NCI-H82 (cell line): ENCODE results near the gene CERS3.
A peak's percentile ranks its signal among the peaks of the same experiment; 100 is the strongest.

Source experiments
- DNase-seq: peaks from one replicate; lab custom pipeline; 2025; lab: John Stamatoyannopoulos, UW

The CERS3 gene

DNA sequence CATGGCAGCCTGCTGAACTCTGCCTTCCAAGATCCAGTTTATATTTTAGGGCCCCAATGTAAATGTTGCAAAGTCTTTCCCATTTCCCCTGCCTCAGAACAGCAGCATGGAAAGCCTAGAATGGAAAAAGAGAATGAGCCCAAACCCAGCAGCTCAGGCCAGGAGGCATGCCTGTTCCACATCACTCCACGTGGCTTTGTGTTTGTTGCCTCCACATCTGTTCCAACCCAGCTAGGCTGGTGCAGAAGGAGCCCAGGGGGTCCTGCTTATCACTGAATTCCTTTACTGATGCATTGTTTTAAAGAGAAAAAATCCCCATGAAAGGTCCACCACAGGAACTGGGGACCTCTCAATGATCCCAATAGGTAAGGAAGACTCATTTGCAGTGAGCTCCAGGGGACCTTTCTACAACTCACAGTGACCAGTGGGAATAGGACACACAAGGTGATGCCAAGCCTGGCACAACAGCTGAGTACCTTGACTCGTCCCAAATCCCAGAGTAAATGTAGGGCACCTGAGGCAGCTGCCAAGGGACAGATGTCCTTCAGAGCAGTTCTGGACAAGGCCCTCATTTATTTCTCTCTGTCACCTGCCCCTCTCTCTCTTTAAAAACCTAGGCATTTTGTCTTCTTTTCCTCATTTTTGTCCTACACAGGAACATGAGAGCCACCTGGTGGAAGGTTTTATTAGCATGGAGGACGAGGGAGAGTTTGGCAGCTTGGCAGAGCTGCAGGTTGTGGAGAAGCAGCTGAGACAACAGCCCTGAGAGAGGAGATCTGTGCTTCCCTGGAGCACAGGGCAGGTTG lies 145.2 kb downstream of the CERS3 start:
- peak; percentile 17 for DNase-seq

DNA sequence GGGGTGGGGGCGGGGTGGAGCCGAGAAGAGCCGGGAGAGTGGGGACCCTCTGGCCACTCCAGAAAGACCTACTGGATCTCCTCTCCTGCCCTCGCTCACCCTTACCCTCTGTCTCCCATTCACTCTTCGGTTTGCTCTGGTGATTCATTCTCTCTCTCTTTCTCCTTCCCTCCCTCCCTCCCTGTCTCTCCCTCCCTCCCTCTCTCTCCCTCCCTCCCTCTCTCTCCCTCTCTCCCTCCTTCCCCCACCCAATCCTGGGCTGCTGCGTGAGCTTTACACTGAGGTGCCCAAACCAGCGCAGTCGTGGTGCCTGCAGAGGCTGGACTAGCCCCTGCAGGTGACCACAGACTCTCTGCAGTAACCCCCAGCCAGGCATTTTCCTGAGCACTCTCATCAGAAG lies 154.8 kb downstream of the CERS3 start:
- no peak for DNase-seq

- DNase-seq, result no peak
Measured at GRCh38 chr15:100373120-100373896, 155.4 kb downstream of the CERS3 start.

DNA sequence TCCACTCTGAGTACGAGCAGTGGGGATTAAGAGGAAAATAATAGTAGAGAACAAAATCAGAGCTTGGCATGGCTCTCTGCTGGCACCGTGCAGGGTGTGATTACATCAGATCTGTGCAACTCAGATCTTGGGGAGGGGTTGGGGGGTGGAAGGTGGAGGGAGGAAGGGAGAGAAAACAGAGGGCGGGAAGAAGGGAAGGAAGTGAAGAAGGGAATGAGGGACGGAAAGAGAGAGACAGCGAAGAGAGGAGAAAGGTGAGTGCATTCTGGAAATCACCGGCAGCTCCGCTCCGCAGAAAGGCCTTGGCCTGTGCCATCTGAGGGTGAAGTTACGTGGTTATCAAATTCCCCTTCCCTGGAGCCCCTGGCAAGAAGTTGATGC lies 156.0 kb downstream of the CERS3 start:
- DNase-seq, result no peak

DNA sequence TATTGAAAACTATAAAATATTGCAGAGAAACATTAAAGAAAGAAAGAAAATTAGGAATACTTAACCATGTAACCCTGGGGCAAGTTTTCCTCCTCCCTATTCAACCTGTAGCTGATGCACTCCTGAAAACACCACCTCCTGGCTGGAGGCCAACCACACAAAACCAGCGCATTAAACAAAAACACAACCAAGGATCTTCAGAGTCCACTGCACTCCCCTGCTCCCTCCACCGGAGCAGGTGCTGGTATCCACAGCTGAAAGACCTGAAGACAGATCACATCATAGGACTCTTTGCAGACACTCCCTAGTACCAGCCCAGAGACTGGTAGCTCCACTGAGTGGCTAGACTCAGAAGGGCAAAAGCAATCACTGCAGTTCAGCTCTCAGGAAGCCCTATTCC lies 173.4 kb downstream of the CERS3 start:
- DNase-seq, result no peak

DNA sequence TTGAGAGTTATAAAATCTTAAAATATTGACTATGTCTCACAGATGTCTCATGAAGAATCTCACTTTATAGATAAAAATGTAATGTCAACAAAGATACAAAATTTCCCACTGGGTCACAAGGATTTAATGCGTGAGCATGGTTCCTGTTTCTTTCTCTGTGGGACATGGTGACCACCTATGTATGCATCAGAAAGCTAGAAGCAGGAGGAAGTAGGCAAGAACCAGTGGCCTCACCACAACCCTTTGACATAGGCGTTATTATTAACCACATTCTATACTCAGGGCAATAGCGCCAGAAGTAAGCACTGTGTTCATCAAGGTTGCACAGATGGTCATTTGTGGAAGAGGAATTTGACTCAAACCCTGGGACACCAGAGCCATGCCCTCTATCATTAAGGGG lies 175.3 kb downstream of the CERS3 start:
- DNase-seq, result no peak

DNA sequence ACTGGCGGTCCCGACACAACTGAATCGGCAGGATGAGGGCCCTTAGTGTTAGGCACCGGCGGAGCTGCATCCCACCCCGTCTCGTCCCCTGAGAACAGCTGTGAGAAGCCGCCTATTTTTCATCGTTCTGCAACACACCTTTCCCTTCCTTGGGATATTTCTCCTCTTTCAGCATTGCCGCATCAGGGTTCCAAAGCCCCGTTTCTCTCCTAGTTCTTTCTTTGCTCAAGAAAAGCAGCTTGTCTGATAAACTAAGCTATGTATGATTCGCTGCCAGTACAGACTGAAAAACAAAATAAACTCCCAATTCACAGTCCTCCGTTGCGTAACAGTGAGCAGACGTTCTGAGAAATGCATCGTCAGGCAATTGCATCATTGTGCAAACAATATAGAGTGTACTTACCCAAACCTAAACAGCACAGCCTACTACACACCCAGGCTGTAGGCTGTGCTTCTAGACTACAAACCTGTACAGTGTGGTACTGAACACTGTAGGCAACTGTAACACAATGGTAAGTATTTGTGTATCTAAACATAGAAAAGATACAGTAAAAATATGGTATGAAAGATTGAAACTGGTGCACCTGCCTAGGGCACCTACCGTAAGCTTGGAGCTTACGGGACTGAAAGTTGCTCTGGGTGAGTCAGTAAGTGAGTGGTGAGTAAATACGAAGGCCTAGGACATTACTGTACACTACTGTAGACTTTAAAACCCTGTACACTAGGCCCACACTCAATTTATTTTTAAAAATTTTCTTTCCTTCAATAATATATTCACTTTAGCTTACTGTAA lies 178.1 kb downstream of the CERS3 start:
- DNase-seq, result no peak
